K562 (cell line): Measurements from ENCODE around the gene THSD8. TPM values are rescaled to one million over a fixed set of nuclear protein-coding genes. Genes with fewer than 3 reads are reported as not detected.

Experiments used
- ATAC-seq: fragments of 200-7000 bp; cut with Tn5 transposase; 3 replicates; pipeline ENCODE4 v1.9.1; 2020; ENCODE audit warnings: moderate library complexity
- BruUV-seq: library from RNA; stranded (reverse); fragments of 400-500 nt; replicated peaks from 2 replicates; lab custom pipeline; 2021; lab: Mats Ljungman, UMichigan
- CTCF ChIA-PET: fragments of 300-600 bp; formaldehyde crosslinking; extraction: SDS; loops from one replicate; lab custom pipeline; 2021; ENCODE audit warnings: low intra/inter-chr PET ratio; lab: Yijun Ruan, JAX
- POLR2A ChIA-PET: fragments of 300-600, 350-650 bp; sonication (Branson Sonifier 250); formaldehyde crosslinking; extraction: SDS; loops from one replicate; lab custom pipeline; 2021; ENCODE audit warnings: antibody characterized with exemption, inconsistent platforms; lab: Yijun Ruan, JAX
- DNase-seq, 4 experiments: peaks; one replicate each; pipeline versions ENCODE4 v3.0.0 to v3.0.0-alpha.2; 2011 to 2018; ENCODE audit warnings: low spot score in 3 of 4, mixed read lengths in 3 of 4; ENCODE audit errors: extremely low read depth in 1 of 4
- FAIRE-seq: peaks from 2 replicates; lab custom pipeline; 2011; peaks lifted over from hg19 to GRCh38; lab: Jason Lieb, UNC
- H2AFZ ChIP-seq: 2 replicates; pipeline ENCODE4 v1.6.0; 2011; ENCODE audit warnings: low read depth, low read length, control low read depth, inconsistent platforms
- H3K27ac ChIP-seq: fragments of 200-600 bp; 3 replicates; pipeline ENCODE4 v1.8.0; 2011; ENCODE audit warnings: low read depth, mild to moderate bottlenecking, control low read depth, inconsistent platforms, low read length, moderate library complexity, mixed read lengths; ENCODE audit errors: extremely low read depth
- H3K27me3 ChIP-seq, 2 experiments: fragments of 300-600 bp in 1 of 2; 2 replicates in 1 of 2; 3 replicates in 1 of 2; pipeline versions ENCODE4 v1.6.0 to v1.8.0; 2011; ENCODE audit warnings: inconsistent platforms in 2 of 2, low read length in 2 of 2, mild to moderate bottlenecking in 1 of 2, mixed read lengths in 1 of 2, moderate library complexity in 1 of 2; ENCODE audit not compliant: control insufficient read depth in 2 of 2, insufficient read depth in 2 of 2
- H3K36me3 ChIP-seq: fragments of 300-600 bp; 3 replicates; pipeline ENCODE4 v1.8.0; 2011; ENCODE audit warnings: mild to moderate bottlenecking, low read length, inconsistent platforms; ENCODE audit not compliant: control insufficient read depth, insufficient read depth
- H3K4me1 ChIP-seq, 2 experiments: fragments of 200-600 bp in 1 of 2; replicated peaks in 1 of 2; 2 replicates in 1 of 2; 3 replicates in 1 of 2; pipeline versions ENCODE4 v1.5.1 to v1.8.0; 2011; ENCODE audit warnings: inconsistent platforms in 2 of 2, low read length in 2 of 2, mild to moderate bottlenecking in 1 of 2, mixed read lengths in 1 of 2, moderate library complexity in 1 of 2; ENCODE audit not compliant: control insufficient read depth in 2 of 2, insufficient read depth in 2 of 2
- H3K4me2 ChIP-seq: 2 replicates; pipeline ENCODE4 v1.6.1; 2011; ENCODE audit warnings: low read length, control low read depth, inconsistent platforms, mixed read lengths; ENCODE audit not compliant: insufficient read depth
- H3K4me3 ChIP-seq: fragments of 200-600 bp; sonication (generic), shearing (Covaris generic); 2 replicates; pipeline ENCODE4 v1.5.1; 2016; ENCODE audit warnings: control low read depth, inconsistent platforms
- H3K79me2 ChIP-seq: fragments of 200-600 bp; 3 replicates; pipeline ENCODE4 v1.8.0; 2011; ENCODE audit warnings: low read length, inconsistent platforms; ENCODE audit not compliant: control insufficient read depth, insufficient read depth
- H3K9ac ChIP-seq, 2 experiments: 2 replicates each; pipeline versions ENCODE4 v1.6.0 to v1.6.1; 2011; ENCODE audit warnings: low read depth in 2 of 2, low read length in 2 of 2, control low read depth in 1 of 2, inconsistent platforms in 1 of 2, mild to moderate bottlenecking in 1 of 2, mixed read lengths in 1 of 2; ENCODE audit not compliant: insufficient read depth in 1 of 2
- H3K9me1 ChIP-seq: one replicate; pipeline ENCODE4 v1.6.0; 2011; ENCODE audit warnings: inconsistent platforms, mild to moderate bottlenecking, low read length, moderate library complexity; ENCODE audit not compliant: control insufficient read depth, insufficient read depth
- H3K9me3 ChIP-seq: replicated peaks from 2 replicates; pipeline ENCODE4 v1.5.1; 2011; ENCODE audit warnings: low read depth, low read length, inconsistent platforms; ENCODE audit not compliant: control insufficient read depth, insufficient read depth
- H4K20me1 ChIP-seq: replicated peaks from 2 replicates; pipeline ENCODE4 v1.6.1; 2011; ENCODE audit warnings: low read length, inconsistent platforms, mixed read lengths; ENCODE audit not compliant: control insufficient read depth, insufficient read depth
- ARNT ChIP-seq, 2 experiments: fragments of 450-650 bp; IDR thresholded peaks; 2 replicates each; pipeline ENCODE4 v1.6.1; 2016; ENCODE audit warnings: mild to moderate bottlenecking in 1 of 2
- ELF1 ChIP-seq: fragments of 200-800 bp; sonication (Bioruptor generic); IDR thresholded peaks from 2 replicates; pipeline ENCODE4 v1.6.1; 2016; ENCODE audit warnings: missing genetic modification characterization, missing compliant biosample characterization
- FOXA3 ChIP-seq, 2 experiments: fragments of 450-650 bp in 1 of 2; sonication (generic) in 1 of 2; formaldehyde crosslinking; IDR thresholded peaks in 1 of 2; conservative IDR thresholded peaks in 1 of 2; 2 replicates each; pipeline versions ENCODE4 v1.4.0 to v1.8.0; 2020 to 2022; ENCODE audit warnings: mild to moderate bottlenecking in 2 of 2, missing genetic modification reagents in 1 of 2
- FOXJ2 ChIP-seq: fragments of 200-800 bp; sonication (Bioruptor generic); IDR thresholded peaks from 2 replicates; pipeline ENCODE4 v1.6.1; 2016; ENCODE audit warnings: missing genetic modification characterization, missing compliant biosample characterization
- HDAC8 ChIP-seq: fragments of 450-650 bp; IDR thresholded peaks from 2 replicates; pipeline ENCODE4 v1.6.1; 2016; ENCODE audit warnings: mild to moderate bottlenecking, missing genetic modification characterization, moderate library complexity, missing compliant biosample characterization
- SUPT5H ChIP-seq: fragments of 450-650 bp; IDR thresholded peaks from 2 replicates; pipeline ENCODE4 v1.6.1; 2016
- TFAM ChIP-seq: fragments of 250-450 bp; sonication (Bioruptor Pico); conservative IDR thresholded peaks from 2 replicates; pipeline ENCODE4 v1.5.0; 2021; ENCODE audit warnings: mild to moderate bottlenecking, moderate library complexity
- ZKSCAN8 ChIP-seq: fragments of 200-800 bp; sonication (Bioruptor generic); IDR thresholded peaks from 2 replicates; pipeline ENCODE4 v1.6.1; 2016; ENCODE audit warnings: missing genetic modification characterization, missing compliant biosample characterization
- WGBS: fragments of 100-300 bp; shearing (Covaris generic); methylation state at CpG from one replicate; pipeline ENCODE4 v1.1.6; 2016; ENCODE audit warnings: low coverage, mixed read lengths; ENCODE audit not compliant: insufficient coverage; ENCODE audit errors: missing lambda C conversion rate; 5-methylcytosine and 5-hydroxymethylcytosine counted together
- in situ Hi-C: fragments of 300-500 bp; cut with MboI; formaldehyde crosslinking; loops from 4 replicates; pipeline ENCODE4 v1.15.0; 2018; ENCODE audit warnings: inconsistent platforms, mixed read lengths
- intact Hi-C: fragments of 100-400 bp; cut with micrococcal nuclease; formaldehyde crosslinking; loops from 2 replicates; pipeline ENCODE4 v1.14.2; 2022
- polyA plus RNA-seq, 8 experiments: library from polyadenylated mRNA; depleted of rRNA in 4 of 8; stranded (reverse) in 5 of 8; unstranded in 3 of 8; fragments of >200 nt; fragmentation: Nextera tagmentation in 2 of 8; fragmentation: Illumina TruSeq in 1 of 8; extraction: Ambion mirVana in 2 of 8; extraction: Trizol in 1 of 8; gene quantifications; 2 replicates each; pipeline versions ENCODE4 v1.2.1 to v1.2.3, GENCODE V29; 2011 to 2014; ENCODE audit warnings: inconsistent platforms in 1 of 8, missing spikeins in 1 of 8
- total RNA-seq, 7 experiments: library from RNA; depleted of rRNA in 6 of 7; stranded (reverse); fragments of >200 nt in 6 of 7; fragmentation: Illumina TruSeq in 2 of 7; extraction: Trizol in 2 of 7; gene quantifications; 2 replicates each; pipeline versions ENCODE4 v1.2.1 to v1.2.3, GENCODE V29; 2011 to 2021; ENCODE audit warnings: low replicate concordance in 1 of 7
- TF ChIP-seq, protein P1 (sequence below): fragments of 450-650 bp; IDR thresholded peaks from 2 replicates; pipeline ENCODE4 v1.6.1; 2014; ENCODE audit warnings: low read depth, mild to moderate bottlenecking, moderate library complexity, borderline replicate concordance
- TF ChIP-seq, protein P2 (sequence below), 2 experiments: fragments of 450-650 bp; IDR thresholded peaks; 2 replicates each; pipeline ENCODE4 v1.6.1; 2016; ENCODE audit warnings: mild to moderate bottlenecking in 2 of 2, borderline replicate concordance in 1 of 2, low read depth in 1 of 2, moderate library complexity in 1 of 2

Gene THSD8
- total and polyA plus RNA-seq, 9 of the 15 experiments (the other 6 are each of a cell fraction or from before 2014, with no cell fraction given): 8.4 to 42.4 (median 19.9) TPM; not detected in 2

DNA sequence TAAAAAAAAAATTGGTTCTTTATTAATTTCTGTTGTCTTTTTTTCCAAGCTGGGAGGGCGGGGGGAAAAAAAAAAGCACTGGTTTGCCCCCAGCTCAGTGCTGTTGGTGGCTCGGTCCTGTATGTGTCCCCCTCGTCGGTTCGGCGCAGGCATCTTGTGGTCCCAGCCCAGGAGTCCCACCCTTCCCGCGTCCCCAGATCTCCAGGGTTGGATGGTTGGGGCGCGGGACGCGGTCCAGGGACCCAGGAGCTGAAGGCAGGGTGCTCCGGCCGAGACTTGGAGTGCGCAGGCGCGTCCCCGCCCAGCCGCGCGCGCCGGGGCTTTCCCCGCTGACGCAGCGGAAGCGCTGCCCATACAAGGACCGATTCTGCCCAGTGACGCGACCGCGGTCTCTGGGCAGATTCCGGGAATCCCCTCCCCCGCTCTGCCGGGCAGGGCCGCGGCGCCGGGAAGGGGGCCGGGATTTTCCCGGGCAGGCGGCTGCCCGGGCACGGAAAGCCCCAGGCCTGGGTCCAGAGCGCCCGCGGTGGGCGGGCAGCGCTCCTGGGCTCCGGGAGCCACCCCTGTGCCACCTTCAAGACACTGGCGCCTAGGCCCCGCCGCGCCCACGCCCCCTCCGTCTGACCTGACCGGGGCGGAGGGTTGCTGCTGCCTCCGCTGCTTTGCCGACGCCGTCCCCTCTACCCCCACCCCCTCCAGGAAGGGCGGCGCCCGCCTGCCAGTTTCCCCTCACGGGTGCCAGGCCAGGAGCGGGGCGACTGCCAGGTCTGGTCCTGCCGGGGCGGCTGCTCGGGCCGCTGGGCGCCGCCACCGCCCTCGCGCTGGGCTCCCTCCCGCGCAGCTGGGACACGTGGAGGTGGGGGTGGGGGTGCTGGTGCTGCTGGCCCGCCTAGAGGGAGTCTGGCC, 8.3 kb upstream of the THSD8 start:
- H2AFZ ChIP-seq: no peak overlapping the region
- H3K27ac ChIP-seq: peak overlapping the region; percentile 89
- peak overlapping the region; percentile 83 for H3K4me3 ChIP-seq
- peak overlapping the region; percentile 96 for H3K4me2 ChIP-seq
- intact Hi-C loops: loop anchor here (10.0 kb wide), 1 partner anchor 229 kb away; no protein-coding TSS in a partner anchor
- FAIRE-seq (peak; percentile 80), DNase-seq (peak; percentile 79 to 95 (median 86)), ATAC-seq (peak; percentile 49)
- ChIA-PET CTCF (interaction anchor here (0.6 to 1.3 kb wide), 3 partner anchors 10 to 423 kb away, joined by 4 to 8 read pairs (median 4); partner anchors contain the start of gene HOOK2), POLR2A (interaction anchor here (0.5 to 3.6 kb wide), 25 partner anchors 9 to 1379 kb away, joined by 3 to 44 read pairs (median 4); partner anchors contain the start of genes BEST2, DHPS, GADD45GIP1 and GET3)
- WGBS: 2% methylated on average over 30 of the region's 81 CpGs
- no peaks in the 10 kb centered on the region for H3K9me3 ChIP-seq
- H3K36me3 ChIP-seq: peaks cover 9% of the 10 kb centered on the region; the same call in 2 of the 3 replicates
- H3K9ac ChIP-seq: peak overlapping the region; percentile 89 to 97
- in situ Hi-C loops: no loop called here
- peaks cover 33 to 71% of the 10 kb centered on the region in 2 experiments for H3K4me1 ChIP-seq
- H3K9me1 ChIP-seq: no peaks in the 10 kb centered on the region
- H3K27me3 ChIP-seq: no peaks in the 10 kb centered on the region
- peaks cover 36% of the 10 kb centered on the region for H3K79me2 ChIP-seq
- H4K20me1 ChIP-seq: peaks cover 13% of the 10 kb centered on the region; the same call in 1 of the 2 replicates
- BruUV-seq: no TSS peak
- peak; percentile 72 for TF ChIP-seq SUPT5H
- TF ChIP-seq, protein P1, sequence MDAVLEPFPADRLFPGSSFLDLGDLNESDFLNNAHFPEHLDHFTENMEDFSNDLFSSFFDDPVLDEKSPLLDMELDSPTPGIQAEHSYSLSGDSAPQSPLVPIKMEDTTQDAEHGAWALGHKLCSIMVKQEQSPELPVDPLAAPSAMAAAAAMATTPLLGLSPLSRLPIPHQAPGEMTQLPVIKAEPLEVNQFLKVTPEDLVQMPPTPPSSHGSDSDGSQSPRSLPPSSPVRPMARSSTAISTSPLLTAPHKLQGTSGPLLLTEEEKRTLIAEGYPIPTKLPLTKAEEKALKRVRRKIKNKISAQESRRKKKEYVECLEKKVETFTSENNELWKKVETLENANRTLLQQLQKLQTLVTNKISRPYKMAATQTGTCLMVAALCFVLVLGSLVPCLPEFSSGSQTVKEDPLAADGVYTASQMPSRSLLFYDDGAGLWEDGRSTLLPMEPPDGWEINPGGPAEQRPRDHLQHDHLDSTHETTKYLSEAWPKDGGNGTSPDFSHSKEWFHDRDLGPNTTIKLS: peak; percentile 57; the same call in 1 of the 2 replicates
- TF ChIP-seq HDAC8 (tag): no peak
- no peak for TF ChIP-seq ZKSCAN8 (CRISPR knock-in tag)
- no peak for TF ChIP-seq ARNT (IDR thresholded peaks at IDR 0.05)
- TF ChIP-seq, protein P2, sequence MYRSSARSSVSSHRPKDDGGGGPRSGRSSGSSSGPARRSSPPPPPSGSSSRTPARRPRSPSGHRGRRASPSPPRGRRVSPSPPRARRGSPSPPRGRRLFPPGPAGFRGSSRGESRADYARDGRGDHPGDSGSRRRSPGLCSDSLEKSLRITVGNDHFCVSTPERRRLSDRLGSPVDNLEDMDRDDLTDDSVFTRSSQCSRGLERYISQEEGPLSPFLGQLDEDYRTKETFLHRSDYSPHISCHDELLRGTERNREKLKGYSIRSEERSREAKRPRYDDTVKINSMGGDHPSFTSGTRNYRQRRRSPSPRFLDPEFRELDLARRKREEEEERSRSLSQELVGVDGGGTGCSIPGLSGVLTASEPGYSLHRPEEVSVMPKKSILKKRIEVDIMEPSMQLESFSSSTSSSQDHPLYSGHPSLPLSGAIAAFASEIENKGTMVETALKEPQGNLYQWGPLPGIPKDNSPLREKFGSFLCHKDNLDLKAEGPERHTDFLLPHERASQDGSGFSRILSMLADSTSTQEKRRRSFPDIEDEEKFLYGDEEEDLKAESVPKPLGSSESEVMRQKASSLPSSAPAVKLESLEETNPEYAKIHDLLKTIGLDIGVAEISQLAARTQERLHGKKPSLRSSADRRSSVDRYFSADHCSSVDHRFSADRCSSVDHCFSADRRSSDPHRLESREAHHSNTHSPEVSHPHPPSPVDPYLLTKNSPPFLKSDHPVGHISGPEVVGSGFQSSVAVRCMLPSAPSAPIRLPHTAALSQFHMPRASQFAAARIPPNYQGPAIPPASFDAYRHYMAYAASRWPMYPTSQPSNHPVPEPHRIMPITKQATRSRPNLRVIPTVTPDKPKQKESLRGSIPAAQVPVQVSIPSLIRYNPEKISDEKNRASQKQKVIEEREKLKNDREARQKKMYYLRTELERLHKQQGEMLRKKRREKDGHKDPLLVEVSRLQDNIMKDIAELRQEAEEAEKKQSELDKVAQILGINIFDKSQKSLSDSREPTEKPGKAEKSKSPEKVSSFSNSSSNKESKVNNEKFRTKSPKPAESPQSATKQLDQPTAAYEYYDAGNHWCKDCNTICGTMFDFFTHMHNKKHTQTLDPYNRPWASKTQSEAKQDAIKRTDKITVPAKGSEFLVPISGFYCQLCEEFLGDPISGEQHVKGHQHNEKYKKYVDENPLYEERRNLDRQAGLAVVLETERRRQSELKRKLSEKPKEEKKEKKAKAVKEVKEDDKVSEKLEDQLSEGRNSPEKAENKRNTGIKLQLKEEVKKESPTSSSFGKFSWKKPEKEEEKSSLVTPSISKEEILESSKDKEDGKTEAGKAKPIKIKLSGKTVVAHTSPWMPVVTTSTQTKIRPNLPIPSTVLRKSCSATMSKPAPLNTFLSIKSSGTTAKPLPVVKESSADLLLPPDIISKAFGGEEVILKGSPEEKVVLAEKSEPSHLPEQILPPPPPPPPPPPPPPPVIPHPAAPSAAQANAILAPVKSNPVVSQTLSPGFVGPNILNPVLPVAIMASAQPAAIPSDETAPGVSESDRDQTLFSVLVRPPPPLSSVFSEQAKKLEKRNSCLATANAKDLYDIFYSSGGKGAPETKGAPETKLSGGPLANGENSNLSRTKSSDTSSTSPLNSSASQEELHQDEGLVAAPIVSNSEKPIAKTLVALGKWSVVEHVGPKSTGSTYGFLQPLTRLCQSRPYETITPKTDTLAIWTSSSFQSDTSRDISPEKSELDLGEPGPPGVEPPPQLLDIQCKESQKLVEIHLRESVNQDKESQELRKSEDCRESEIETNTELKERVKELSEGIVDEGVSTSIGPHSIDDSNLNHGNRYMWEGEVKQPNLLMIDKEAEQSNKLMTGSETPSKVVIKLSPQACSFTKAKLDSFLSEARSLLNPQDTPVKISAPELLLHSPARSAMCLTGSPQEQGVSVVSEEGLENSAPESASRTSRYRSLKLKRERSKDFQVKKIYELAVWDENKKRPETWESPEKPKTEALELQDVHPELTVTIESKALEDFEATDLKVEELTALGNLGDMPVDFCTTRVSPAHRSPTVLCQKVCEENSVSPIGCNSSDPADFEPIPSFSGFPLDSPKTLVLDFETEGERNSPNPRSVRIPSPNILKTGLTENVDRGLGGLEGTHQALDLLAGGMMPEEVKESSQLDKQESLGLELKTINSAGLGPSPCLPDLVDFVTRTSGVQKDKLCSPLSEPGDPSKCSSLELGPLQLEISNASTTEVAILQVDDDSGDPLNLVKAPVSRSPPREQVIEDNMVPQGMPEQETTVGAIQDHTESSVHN (IDR thresholded peaks at IDR 0.05; ENCODE audit: borderline replicate concordance in 1 of 2, low read depth in 1 of 2): no peak
- peak; percentile 64 for TF ChIP-seq FOXJ2 (tag)
- TF ChIP-seq ELF1 (tag): no peak
- no peak for TF ChIP-seq FOXA3 (CRISPR knock-in tag; conservative IDR thresholded peaks at IDR 0.05 in 1 of 2, IDR thresholded peaks at IDR 0.05 in 1 of 2)
- no peak for TF ChIP-seq TFAM (CRISPR knock-in tag)
